ENCODE results near the gene CABP2. TPM values are rescaled to one million over a fixed set of nuclear protein-coding genes. Genes with fewer than 3 reads are reported as not detected.

The CABP2 gene
- total RNA-seq, 4 donors from 2014 or later = not detected

- Histone ChIP-seq H3K36me3 (peaks cover 0 to 25% (median 11%) of the 10 kb centered on the region in 3 donors), H3K27ac (peak within 1 kb of the TSS; percentile 93 to 99 (median 98)), H3K9me3 (no peaks in the 10 kb centered on the region), H3K4me1 (peaks cover 0 to 56% (median 31%) of the 10 kb centered on the region in 4 donors), H3K27me3 (no peaks in the 10 kb centered on the region), H3K4me3 (peak within 1 kb of the TSS; percentile 53 to 71 (median 66))
- DNase-seq (ENCODE audit: low spot score in 2 of 2) = peak; percentile 41 to 46
- WGBS, 2 donors = 1 to 2% methylated on average over 41 to 54 of the region's 58 CpGs
- peak; percentile 41 to 70 for TF ChIP-seq POLR2A (IDR thresholded peaks at IDR 0.05)
- no peak for TF ChIP-seq EP300 (IDR thresholded peaks at IDR 0.05)
- no peak for TF ChIP-seq CTCF (IDR thresholded peaks at IDR 0.05)
These were observed 18.2 kb downstream of the CABP2 start, which contains the start of gene PITPNM1 for GRCh38 chr11:67504950-67505581. PITPNM1 (minus strand) TSS chr11:67505363; CDS start chr11:67504180, 1,183 bp downstream.

DNA sequence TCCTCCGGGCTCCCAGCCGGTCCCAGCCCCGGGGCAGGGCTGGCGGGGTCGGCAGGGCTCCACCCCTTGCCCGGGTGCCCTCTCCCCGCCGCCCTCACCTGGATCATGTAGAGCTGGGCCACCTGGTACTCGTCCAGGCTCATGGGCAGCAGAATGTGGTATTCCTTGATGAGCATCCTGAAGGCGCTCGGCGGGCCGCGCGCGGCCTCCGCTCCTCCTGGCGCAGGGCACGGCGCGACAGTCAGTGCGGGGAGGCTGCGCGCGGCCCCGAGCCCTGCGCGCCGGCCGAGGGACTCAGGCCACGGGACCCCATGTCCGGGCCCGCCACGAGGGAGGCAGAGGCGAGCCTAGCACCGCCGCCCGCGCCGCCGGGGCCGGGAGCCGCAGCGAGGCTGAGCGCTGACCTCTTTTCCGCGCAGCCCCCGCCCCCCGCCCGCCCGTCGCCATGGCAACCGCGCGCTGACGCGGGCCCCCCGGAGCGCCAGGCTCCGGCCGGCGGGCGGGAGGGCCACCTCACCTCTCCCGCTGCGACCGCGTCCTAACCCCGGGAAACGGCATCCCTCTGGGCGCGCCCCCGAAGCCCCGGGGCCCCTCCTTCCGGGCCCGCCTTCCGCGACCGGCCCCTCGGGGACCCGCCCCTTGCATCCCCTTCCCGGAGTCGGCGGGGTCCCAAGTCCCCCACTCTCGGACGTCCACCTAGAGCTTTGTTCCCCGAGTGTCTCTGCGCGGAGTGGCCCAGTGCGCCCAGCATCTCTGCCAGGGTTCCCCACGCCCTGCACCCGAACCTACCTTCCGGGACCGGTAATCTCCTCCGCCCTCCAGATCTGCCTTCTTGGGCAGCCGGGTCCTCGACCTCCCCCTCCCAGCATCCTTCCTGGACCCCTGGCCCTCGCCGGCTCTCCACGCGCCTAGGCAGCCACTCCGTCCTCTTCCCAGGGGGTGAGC, 19.0 kb downstream of the CABP2 start:
- Histone ChIP-seq H3K36me3 (peaks cover 0 to 31% (median 11%) of the 10 kb centered on the region in 3 donors), H3K9me3 (no peaks in the 10 kb centered on the region), H3K4me3 (peak overlapping the region; percentile 53 to 71 (median 66)), H3K27me3 (no peaks in the 10 kb centered on the region), H3K27ac (peak overlapping the region; percentile 93 to 99 (median 98)), H3K4me1 (peaks cover 0 to 56% (median 31%) of the 10 kb centered on the region in 4 donors)
- no peak for DNase-seq (ENCODE audit: low spot score in 2 of 2)
- TF ChIP-seq EP300 (IDR thresholded peaks at IDR 0.05) = no peak
- no peak for TF ChIP-seq POLR2A (IDR thresholded peaks at IDR 0.05)
- no peak for TF ChIP-seq CTCF (IDR thresholded peaks at IDR 0.05)
- WGBS, 2 donors = 2% methylated on average over 56 to 60 of the region's 101 CpGs

GRCh38 chr11:67503119-67504004, 19.9 kb downstream of the CABP2 start:
- WGBS, 2 donors = 74 to 77% methylated on average over 19 of the region's 19 CpGs
- no peaks in the 10 kb centered on the region for H3K9me3 ChIP-seq
- H3K4me3 ChIP-seq = peak overlapping the region in 3 of 4 donors; percentile 17 to 69 (median 64)
- TF ChIP-seq POLR2A (IDR thresholded peaks at IDR 0.05) (no peak), EP300 (IDR thresholded peaks at IDR 0.05) (no peak), CTCF (IDR thresholded peaks at IDR 0.05) (no peak)
- H3K4me1 ChIP-seq = peaks cover 0 to 51% (median 31%) of the 10 kb centered on the region in 4 donors
- DNase-seq (ENCODE audit: low spot score in 2 of 2) = no peak
- H3K36me3 ChIP-seq = peaks cover 0 to 40% (median 11%) of the 10 kb centered on the region in 3 donors
- H3K27ac ChIP-seq = peak overlapping the region in 3 of 4 donors; percentile 98 to 99 (median 99)
- H3K27me3 ChIP-seq = no peaks in the 10 kb centered on the region

DNA sequence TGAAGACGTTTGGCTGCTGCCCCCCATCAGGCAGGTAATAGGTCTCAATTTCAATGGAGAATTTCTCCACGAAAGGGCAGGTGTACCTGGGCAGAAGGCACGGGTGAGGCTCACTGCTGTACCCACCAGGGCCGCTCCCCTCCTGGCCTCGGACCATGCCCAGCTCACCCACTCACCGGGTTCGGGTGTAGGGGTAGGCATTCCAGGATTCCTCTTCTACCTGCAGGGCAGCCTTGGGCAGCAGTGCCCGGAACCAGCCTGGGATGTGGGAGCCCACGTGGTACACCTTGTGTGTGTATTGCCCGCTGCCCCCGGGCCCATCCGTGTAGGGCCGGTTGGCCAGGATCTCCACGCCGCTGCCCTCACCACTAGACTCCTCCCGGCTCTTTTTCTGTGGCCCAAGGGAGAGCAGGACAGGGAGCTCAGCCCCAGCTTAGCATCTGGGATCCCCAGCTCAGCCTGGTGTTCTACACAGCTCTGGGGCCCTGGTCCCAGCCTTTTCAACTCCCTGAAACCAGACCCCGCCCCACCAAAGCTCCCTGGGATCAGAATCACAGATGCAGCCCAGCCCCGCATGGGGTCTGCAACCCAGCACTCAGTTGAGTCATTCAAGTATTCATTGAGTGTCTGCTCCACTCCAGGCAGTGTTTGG, 20.8 kb downstream of the CABP2 start:
- peaks cover 0 to 49% (median 16%) of the 10 kb centered on the region in 3 donors for H3K36me3 ChIP-seq
- peaks cover 0 to 46% (median 29%) of the 10 kb centered on the region in 4 donors for H3K4me1 ChIP-seq
- no peak overlapping the region for H3K27ac ChIP-seq
- H3K9me3 ChIP-seq = no peaks in the 10 kb centered on the region
- H3K4me3 ChIP-seq = no peak overlapping the region
- H3K27me3 ChIP-seq = no peaks in the 10 kb centered on the region
- WGBS, 2 donors = 96 to 97% methylated on average over 13 to 17 of the region's 18 CpGs
- TF ChIP-seq CTCF (IDR thresholded peaks at IDR 0.05) (no peak), EP300 (IDR thresholded peaks at IDR 0.05) (no peak), POLR2A (IDR thresholded peaks at IDR 0.05) (no peak)
- no peak for DNase-seq (ENCODE audit: low spot score in 2 of 2)

All from tibial nerve (tissue), 4 donors.